Nephron (organoid): ENCODE data around the gene TIFAB.
A peak's percentile ranks its signal among the peaks of the same experiment; 100 is the strongest.

Experiments
- H3K27ac Mint-ChIP-seq, 3 experiments: 2 replicates each; pipeline ENCODE4 v1.8.0; 2020; ENCODE audit warnings: mixed read lengths in 3 of 3, mild to moderate bottlenecking in 2 of 3, moderate library complexity in 1 of 3
- H3K27me3 Mint-ChIP-seq: 2 replicates; pipeline ENCODE4 v1.8.0; 2021; ENCODE audit warnings: low read depth, mild to moderate bottlenecking, moderate library complexity, mixed read lengths
- H3K36me3 Mint-ChIP-seq: 2 replicates; pipeline ENCODE4 v1.8.0; 2020; ENCODE audit warnings: low read depth, mixed read lengths
- H3K4me1 Mint-ChIP-seq: 2 replicates; pipeline ENCODE4 v1.8.0; 2020; ENCODE audit warnings: mixed read lengths
- H3K4me3 Mint-ChIP-seq, 3 experiments: 2 replicates each; pipeline ENCODE4 v1.8.0; 2020; ENCODE audit warnings: mild to moderate bottlenecking in 3 of 3, mixed read lengths in 3 of 3, moderate library complexity in 2 of 3
- H3K9me3 Mint-ChIP-seq: 2 replicates; pipeline ENCODE4 v1.8.0; 2020; ENCODE audit warnings: mixed read lengths
- TF ChIP-seq, protein P1 (sequence below), 3 experiments: fragments of 200-600 bp; sonication (generic); IDR thresholded peaks; one replicate each; pipeline ENCODE4 v1.5.0; 2021; ENCODE audit warnings: antibody characterized with exemption in 3 of 3; ENCODE audit not compliant: unreplicated experiment in 3 of 3

Gene TIFAB

GRCh38 chr5:135458356-135458755 is 6.2 kb upstream of the TIFAB start:
- Mint-ChIP-seq H3K36me3 (no peaks in the 10 kb centered on the region), H3K27ac (no peak overlapping the region), H3K4me1 (peaks cover 7% of the 10 kb centered on the region), H3K9me3 (no peaks in the 10 kb centered on the region), H3K4me3 (no peak overlapping the region), H3K27me3 (peaks cover 51% of the 10 kb centered on the region)
- TF ChIP-seq, protein P1, sequence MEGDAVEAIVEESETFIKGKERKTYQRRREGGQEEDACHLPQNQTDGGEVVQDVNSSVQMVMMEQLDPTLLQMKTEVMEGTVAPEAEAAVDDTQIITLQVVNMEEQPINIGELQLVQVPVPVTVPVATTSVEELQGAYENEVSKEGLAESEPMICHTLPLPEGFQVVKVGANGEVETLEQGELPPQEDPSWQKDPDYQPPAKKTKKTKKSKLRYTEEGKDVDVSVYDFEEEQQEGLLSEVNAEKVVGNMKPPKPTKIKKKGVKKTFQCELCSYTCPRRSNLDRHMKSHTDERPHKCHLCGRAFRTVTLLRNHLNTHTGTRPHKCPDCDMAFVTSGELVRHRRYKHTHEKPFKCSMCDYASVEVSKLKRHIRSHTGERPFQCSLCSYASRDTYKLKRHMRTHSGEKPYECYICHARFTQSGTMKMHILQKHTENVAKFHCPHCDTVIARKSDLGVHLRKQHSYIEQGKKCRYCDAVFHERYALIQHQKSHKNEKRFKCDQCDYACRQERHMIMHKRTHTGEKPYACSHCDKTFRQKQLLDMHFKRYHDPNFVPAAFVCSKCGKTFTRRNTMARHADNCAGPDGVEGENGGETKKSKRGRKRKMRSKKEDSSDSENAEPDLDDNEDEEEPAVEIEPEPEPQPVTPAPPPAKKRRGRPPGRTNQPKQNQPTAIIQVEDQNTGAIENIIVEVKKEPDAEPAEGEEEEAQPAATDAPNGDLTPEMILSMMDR (IDR thresholded peaks at IDR 0.05; ENCODE audit: unreplicated experiment in 3 of 3): no peak

GRCh38 chr5:135457424-135458071 is 5.4 kb upstream of the TIFAB start:
- Mint-ChIP-seq H3K4me1 (peaks cover 7% of the 10 kb centered on the region), H3K9me3 (no peaks in the 10 kb centered on the region), H3K4me3 (no peak overlapping the region), H3K27ac (no peak overlapping the region), H3K36me3 (no peaks in the 10 kb centered on the region), H3K27me3 (peaks cover 46% of the 10 kb centered on the region)
- TF ChIP-seq, protein P1 (IDR thresholded peaks at IDR 0.05; ENCODE audit: unreplicated experiment in 3 of 3): peak; percentile 67 to 76 (median 71)

- Mint-ChIP-seq H3K4me3 (no peak overlapping the region), H3K9me3 (no peaks in the 10 kb centered on the region), H3K27ac (no peak overlapping the region), H3K4me1 (peaks cover 7% of the 10 kb centered on the region), H3K27me3 (peaks cover 40% of the 10 kb centered on the region), H3K36me3 (no peaks in the 10 kb centered on the region)
- TF ChIP-seq, protein P1 (IDR thresholded peaks at IDR 0.05; ENCODE audit: unreplicated experiment in 3 of 3): no peak
Measured at GRCh38 chr5:135456238-135457099, 4.3 kb upstream of the TIFAB start.

DNA sequence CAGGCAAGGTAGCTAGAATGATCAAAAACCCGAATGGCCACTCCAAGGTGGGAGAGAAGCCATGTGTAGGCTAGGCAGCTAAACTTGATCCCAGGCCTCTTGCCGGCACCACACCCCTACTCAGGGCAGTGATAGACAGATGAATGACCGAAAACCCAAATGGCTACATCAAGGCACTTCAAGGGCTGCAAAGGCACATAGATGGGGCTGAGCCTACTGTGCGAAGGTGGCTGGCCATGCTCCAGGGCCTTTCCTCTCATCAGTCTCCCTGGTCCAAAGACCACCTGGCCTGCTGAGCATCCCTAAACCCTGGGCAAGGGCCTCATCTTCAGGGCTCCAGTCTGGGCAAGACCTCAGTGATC is 3.7 kb upstream of the TIFAB start:
- TF ChIP-seq, protein P1 (IDR thresholded peaks at IDR 0.05; ENCODE audit: unreplicated experiment in 3 of 3): no peak
- Mint-ChIP-seq H3K27ac (no peak overlapping the region), H3K4me3 (no peak overlapping the region), H3K4me1 (peaks cover 7% of the 10 kb centered on the region), H3K9me3 (no peaks in the 10 kb centered on the region), H3K27me3 (peaks cover 35% of the 10 kb centered on the region), H3K36me3 (no peaks in the 10 kb centered on the region)

- Mint-ChIP-seq H3K36me3 (no peaks in the 10 kb centered on the region), H3K27me3 (peaks cover 36% of the 10 kb centered on the region), H3K9me3 (no peaks in the 10 kb centered on the region), H3K4me3 (no peak overlapping the region), H3K4me1 (peaks cover 7% of the 10 kb centered on the region), H3K27ac (no peak overlapping the region)
- TF ChIP-seq, protein P1 (IDR thresholded peaks at IDR 0.05; ENCODE audit: unreplicated experiment in 3 of 3): no peak
Measured at GRCh38 chr5:135454946-135455345, 2.8 kb upstream of the TIFAB start.
